ENCODE results near the gene PUS7.

DNA sequence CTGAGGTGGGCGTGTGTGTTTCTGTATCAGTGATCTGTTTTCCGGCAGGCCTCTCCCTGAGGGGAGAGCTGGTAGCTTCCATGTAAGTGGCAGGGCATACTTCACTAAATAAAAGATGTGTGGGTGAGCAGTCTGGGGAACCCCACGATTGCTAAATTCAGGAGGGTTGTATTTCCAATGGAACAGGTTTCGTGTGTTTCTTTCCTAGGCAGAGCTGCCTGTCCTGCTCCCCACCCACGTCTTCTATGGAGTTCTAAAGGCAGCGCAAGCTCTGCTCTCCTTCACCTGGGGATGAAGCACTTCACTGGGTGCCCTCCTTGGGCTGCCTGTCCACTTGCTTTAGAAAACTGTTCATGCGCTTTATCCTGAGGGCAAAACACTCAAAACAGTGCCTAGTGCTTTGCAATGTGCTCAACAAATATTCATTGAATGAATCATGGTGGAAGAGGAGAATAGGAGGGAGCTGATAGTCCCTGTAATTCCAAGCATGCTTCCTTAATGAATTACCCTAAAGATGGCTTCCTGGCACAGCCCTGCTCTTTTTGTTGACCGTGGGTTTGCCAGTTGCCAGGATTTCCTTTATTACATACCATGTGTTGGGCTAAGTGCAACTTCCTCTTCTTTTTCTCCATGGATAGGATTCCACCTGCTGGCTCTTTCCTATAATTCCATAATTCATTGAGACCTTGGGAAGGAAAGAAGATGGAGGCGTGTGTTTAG is 82.7 kb downstream of the PUS7 start:
- TF ChIP-seq, protein P1, sequence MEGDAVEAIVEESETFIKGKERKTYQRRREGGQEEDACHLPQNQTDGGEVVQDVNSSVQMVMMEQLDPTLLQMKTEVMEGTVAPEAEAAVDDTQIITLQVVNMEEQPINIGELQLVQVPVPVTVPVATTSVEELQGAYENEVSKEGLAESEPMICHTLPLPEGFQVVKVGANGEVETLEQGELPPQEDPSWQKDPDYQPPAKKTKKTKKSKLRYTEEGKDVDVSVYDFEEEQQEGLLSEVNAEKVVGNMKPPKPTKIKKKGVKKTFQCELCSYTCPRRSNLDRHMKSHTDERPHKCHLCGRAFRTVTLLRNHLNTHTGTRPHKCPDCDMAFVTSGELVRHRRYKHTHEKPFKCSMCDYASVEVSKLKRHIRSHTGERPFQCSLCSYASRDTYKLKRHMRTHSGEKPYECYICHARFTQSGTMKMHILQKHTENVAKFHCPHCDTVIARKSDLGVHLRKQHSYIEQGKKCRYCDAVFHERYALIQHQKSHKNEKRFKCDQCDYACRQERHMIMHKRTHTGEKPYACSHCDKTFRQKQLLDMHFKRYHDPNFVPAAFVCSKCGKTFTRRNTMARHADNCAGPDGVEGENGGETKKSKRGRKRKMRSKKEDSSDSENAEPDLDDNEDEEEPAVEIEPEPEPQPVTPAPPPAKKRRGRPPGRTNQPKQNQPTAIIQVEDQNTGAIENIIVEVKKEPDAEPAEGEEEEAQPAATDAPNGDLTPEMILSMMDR (IDR thresholded peaks at IDR 0.05): peak in 3 of 6 experiments; percentile 32 to 41 (median 36)
- TF ChIP-seq POLR2A (IDR thresholded peaks at IDR 0.05): no peak

All from Peyer's patch (tissue), 4 donors.